Measurements from ENCODE around the gene PNPLA6.

The PNPLA6 gene

GRCh38 chr19:7509625-7510024 is 25.9 kb upstream of the PNPLA6 start:
- Histone ChIP-seq H3K9ac (ENCODE audit: insufficient read length) (no peak overlapping the region), H3K9me3 (ENCODE audit: low read depth, low read length) (no peaks in the 10 kb centered on the region), H3K27ac (no peak overlapping the region), H3K4me3 (no peak overlapping the region), H3K36me3 (ENCODE audit: insufficient read depth, low read length) (no peaks in the 10 kb centered on the region)
- DNase-seq (ENCODE audit: low read depth, low spot score): no peak
- TF ChIP-seq FOXP2 (optimal IDR thresholded peaks at IDR 0.05; ENCODE audit: control extremely low read depth, extremely low read length, insufficient read depth) (no peak), POLR2AphosphoS5 (IDR thresholded peaks at IDR 0.05; ENCODE audit: borderline replicate concordance, low read depth, low read length) (no peak), EZH2 (IDR thresholded peaks at IDR 0.05) (no peak)

GRCh38 chr19:7512400-7512851 is 23.1 kb upstream of the PNPLA6 start:
- H3K27ac ChIP-seq: peak overlapping the region; percentile 10; the same call in 1 of the 2 replicates
- no peak overlapping the region for H3K9ac ChIP-seq (ENCODE audit: insufficient read length)
- no peak overlapping the region for H3K4me3 ChIP-seq
- DNase-seq (ENCODE audit: low read depth, low spot score): no peak
- TF ChIP-seq POLR2AphosphoS5 (IDR thresholded peaks at IDR 0.05; ENCODE audit: borderline replicate concordance, low read depth, low read length) (no peak; the same call in 1 of the 2 replicates), FOXP2 (optimal IDR thresholded peaks at IDR 0.05; ENCODE audit: control extremely low read depth, extremely low read length, insufficient read depth) (no peak), EZH2 (IDR thresholded peaks at IDR 0.05) (no peak)
- no peaks in the 10 kb centered on the region for H3K36me3 ChIP-seq (ENCODE audit: insufficient read depth, low read length)
- H3K9me3 ChIP-seq (ENCODE audit: low read depth, low read length): no peaks in the 10 kb centered on the region

- Histone ChIP-seq H3K4me3 (no peak overlapping the region), H3K27ac (no peak overlapping the region), H3K9ac (ENCODE audit: insufficient read length) (no peak overlapping the region), H3K36me3 (ENCODE audit: insufficient read depth, low read length) (no peaks in the 10 kb centered on the region), H3K9me3 (ENCODE audit: low read depth, low read length) (no peaks in the 10 kb centered on the region)
- no peak for DNase-seq (ENCODE audit: low read depth, low spot score)
- TF ChIP-seq POLR2AphosphoS5 (IDR thresholded peaks at IDR 0.05; ENCODE audit: borderline replicate concordance, low read depth, low read length): no peak
- TF ChIP-seq FOXP2 (optimal IDR thresholded peaks at IDR 0.05; ENCODE audit: control extremely low read depth, extremely low read length, insufficient read depth): no peak
- no peak for TF ChIP-seq EZH2 (IDR thresholded peaks at IDR 0.05)
Observed at GRCh38 chr19:7513809-7514642, 21.5 kb upstream of the PNPLA6 start.

- Histone ChIP-seq H3K4me3 (peak overlapping the region; percentile 78), H3K36me3 (ENCODE audit: insufficient read depth, low read length) (no peaks in the 10 kb centered on the region), H3K9ac (ENCODE audit: insufficient read length) (peak overlapping the region; percentile 77), H3K9me3 (ENCODE audit: low read depth, low read length) (no peaks in the 10 kb centered on the region), H3K27ac (peak overlapping the region; percentile 29)
- no peak for DNase-seq (ENCODE audit: low read depth, low spot score)
- TF ChIP-seq FOXP2 (optimal IDR thresholded peaks at IDR 0.05; ENCODE audit: control extremely low read depth, extremely low read length, insufficient read depth): no peak
- TF ChIP-seq EZH2 (IDR thresholded peaks at IDR 0.05): no peak
- no peak for TF ChIP-seq POLR2AphosphoS5 (IDR thresholded peaks at IDR 0.05; ENCODE audit: borderline replicate concordance, low read depth, low read length)
Observed at GRCh38 chr19:7515110-7515644, 20.3 kb upstream of the PNPLA6 start.

- DNase-seq (ENCODE audit: low read depth, low spot score): no peak
- H3K4me3 ChIP-seq: peak within 1 kb of the TSS; percentile 82
- H3K9me3 ChIP-seq (ENCODE audit: low read depth, low read length): no peaks in the 10 kb centered on the region
- H3K36me3 ChIP-seq (ENCODE audit: insufficient read depth, low read length): no peaks in the 10 kb centered on the region
- H3K9ac ChIP-seq (ENCODE audit: insufficient read length): peak within 1 kb of the TSS; percentile 94
- TF ChIP-seq EZH2 (IDR thresholded peaks at IDR 0.05) (no peak), POLR2AphosphoS5 (IDR thresholded peaks at IDR 0.05; ENCODE audit: borderline replicate concordance, low read depth, low read length) (no peak), FOXP2 (optimal IDR thresholded peaks at IDR 0.05; ENCODE audit: control extremely low read depth, extremely low read length, insufficient read depth) (no peak)
- peak within 1 kb of the TSS; percentile 29 for H3K27ac ChIP-seq
Observed at GRCh38 chr19:7515645-7516151, 19.8 kb upstream of the PNPLA6 start, which contains the start of gene ZNF358. Gene ZNF358 (plus strand): TSS chr19:7516103. CDS start chr19:7519243, 3,140 bp downstream.

GRCh38 chr19:7516333-7516732 is 19.2 kb upstream of the PNPLA6 start:
- H3K9me3 ChIP-seq (ENCODE audit: low read depth, low read length): no peaks in the 10 kb centered on the region
- H3K9ac ChIP-seq (ENCODE audit: insufficient read length): peak overlapping the region; percentile 94
- no peak for DNase-seq (ENCODE audit: low read depth, low spot score)
- H3K27ac ChIP-seq: 0 out of 2 replicates have a peak overlapping the region, but pooled peaks have one; percentile 13
- peak overlapping the region; percentile 82 for H3K4me3 ChIP-seq
- no peak for TF ChIP-seq EZH2 (IDR thresholded peaks at IDR 0.05)
- no peaks in the 10 kb centered on the region for H3K36me3 ChIP-seq (ENCODE audit: insufficient read depth, low read length)

GRCh38 chr19:7516878-7517277 is 18.6 kb upstream of the PNPLA6 start:
- peak overlapping the region; percentile 94 for H3K9ac ChIP-seq (ENCODE audit: insufficient read length)
- H3K9me3 ChIP-seq (ENCODE audit: low read depth, low read length): no peaks in the 10 kb centered on the region
- no peak for DNase-seq (ENCODE audit: low read depth, low spot score)
- H3K27ac ChIP-seq: no peak overlapping the region
- TF ChIP-seq EZH2 (IDR thresholded peaks at IDR 0.05): no peak
- no peak for TF ChIP-seq POLR2AphosphoS5 (IDR thresholded peaks at IDR 0.05; ENCODE audit: borderline replicate concordance, low read depth, low read length)
- no peak for TF ChIP-seq FOXP2 (optimal IDR thresholded peaks at IDR 0.05; ENCODE audit: control extremely low read depth, extremely low read length, insufficient read depth)
- no peaks in the 10 kb centered on the region for H3K36me3 ChIP-seq (ENCODE audit: insufficient read depth, low read length)
- H3K4me3 ChIP-seq: peak overlapping the region; percentile 82

- Histone ChIP-seq H3K27ac (no peak overlapping the region), H3K9ac (ENCODE audit: insufficient read length) (no peak overlapping the region)
Observed at GRCh38 chr19:7519361-7520130, 16.0 kb upstream of the PNPLA6 start.

More at GRCh38 chr19:7519361-7520130, 16.0 kb upstream of the PNPLA6 start:
- DNase-seq (ENCODE audit: low read depth, low spot score): no peak
- Histone ChIP-seq H3K4me3 (no peak overlapping the region), H3K9me3 (ENCODE audit: low read depth, low read length) (no peaks in the 10 kb centered on the region), H3K36me3 (ENCODE audit: insufficient read depth, low read length) (no peaks in the 10 kb centered on the region)
- TF ChIP-seq EZH2 (IDR thresholded peaks at IDR 0.05) (no peak), POLR2AphosphoS5 (IDR thresholded peaks at IDR 0.05; ENCODE audit: borderline replicate concordance, low read depth, low read length) (no peak), FOXP2 (optimal IDR thresholded peaks at IDR 0.05; ENCODE audit: control extremely low read depth, extremely low read length, insufficient read depth) (no peak)
